OCI-LY7 (cell line): ENCODE results near the gene CYBRD1. TPM values are rescaled to one million over a fixed set of nuclear protein-coding genes. Genes with fewer than 3 reads are reported as not detected.

Experiments
- BruUV-seq: library from RNA; stranded (reverse); fragments of 400-500 nt; replicated peaks from 2 replicates; lab custom pipeline; 2021; lab: Mats Ljungman, UMichigan
- CTCF ChIA-PET: fragments of 300-600 bp; sonication (Branson Sonifier 250); formaldehyde crosslinking; loops from one replicate; lab custom pipeline; 2022; ENCODE audit warnings: antibody characterized with exemption; ENCODE audit not compliant: unreplicated experiment; lab: Charles Lee
- POLR2A ChIA-PET: fragments of 300-600 bp; sonication (Branson Sonifier 250); formaldehyde crosslinking; loops from one replicate; lab custom pipeline; 2022; ENCODE audit warnings: antibody characterized with exemption; lab: Charles Lee
- DNase-seq: peaks from one replicate; pipeline ENCODE4 v3.0.0-alpha.2; 2015; ENCODE audit warnings: low spot score
- H2AFZ ChIP-seq: fragments of 200-600 bp; sonication (generic), shearing (Covaris generic); 2 replicates; pipeline ENCODE4 v1.6.1; 2014; ENCODE audit warnings: mild to moderate bottlenecking, antibody characterized with exemption, low read length, moderate library complexity
- H3K27ac ChIP-seq: fragments of 200-600 bp; sonication (generic); 2 replicates; pipeline ENCODE4 v1.5.1; 2014; ENCODE audit warnings: mixed run types, low read depth, mild to moderate bottlenecking, moderate library complexity, low read length, inconsistent platforms; ENCODE audit not compliant: poor library complexity, severe bottlenecking
- H3K36me3 ChIP-seq: fragments of 200-600 bp; sonication (generic); 2 replicates; pipeline ENCODE4 v1.6.1; 2014; ENCODE audit warnings: mild to moderate bottlenecking, antibody characterized with exemption, low read length, moderate library complexity, mixed read lengths; ENCODE audit not compliant: insufficient read depth
- H3K4me1 ChIP-seq: fragments of 200-600 bp; sonication (generic); 2 replicates; pipeline ENCODE4 v1.5.1; 2014; ENCODE audit warnings: mild to moderate bottlenecking, low read length; ENCODE audit not compliant: insufficient read depth, poor library complexity, severe bottlenecking
- H3K4me2 ChIP-seq: fragments of 200-600 bp; sonication (generic); 2 replicates; pipeline ENCODE4 v1.6.1; 2014; ENCODE audit warnings: mild to moderate bottlenecking, low read length
- H3K4me3 ChIP-seq: fragments of 200-600 bp; sonication (generic); 2 replicates; pipeline ENCODE4 v1.5.1; 2014; ENCODE audit warnings: mild to moderate bottlenecking, low read depth, low read length; ENCODE audit not compliant: poor library complexity, severe bottlenecking
- H3K79me2 ChIP-seq: fragments of 200-600 bp; sonication (generic); 2 replicates; pipeline ENCODE4 v1.6.1; 2016; ENCODE audit warnings: low read depth, mild to moderate bottlenecking, low read length, moderate library complexity, mixed read lengths; ENCODE audit not compliant: insufficient read depth
- H3K9me2 ChIP-seq: fragments of 200-600 bp; sonication (generic); 2 replicates; pipeline ENCODE4 v1.6.1; 2016; ENCODE audit warnings: mild to moderate bottlenecking, low read length, mixed read lengths; ENCODE audit not compliant: insufficient read depth
- H3K9me3 ChIP-seq: fragments of 200-600 bp; sonication (generic); 2 replicates; pipeline ENCODE4 v1.6.1; 2014; ENCODE audit warnings: mild to moderate bottlenecking, mixed run types, low read length, mixed read lengths
- H4K20me1 ChIP-seq: fragments of 200-600 bp; sonication (generic); 2 replicates; pipeline ENCODE4 v1.6.1; 2014; ENCODE audit warnings: mild to moderate bottlenecking, antibody characterized with exemption, low read length, moderate library complexity, mixed read lengths; ENCODE audit not compliant: insufficient read depth
- CTCF ChIP-seq: fragments of 200-600 bp; sonication (generic); conservative IDR thresholded peaks from 2 replicates; pipeline ENCODE4 v1.5.1; 2014; ENCODE audit warnings: mild to moderate bottlenecking, antibody characterized with exemption, low read length, moderate library complexity, mixed read lengths
- EZH2phosphoT487 ChIP-seq: fragments of 200-600 bp; sonication (generic); IDR thresholded peaks from 2 replicates; pipeline ENCODE4 v1.6.1; 2018; ENCODE audit warnings: low read depth, borderline replicate concordance, mild to moderate bottlenecking, mixed run types, antibody characterized with exemption, low read length, moderate library complexity, mixed read lengths
- intact Hi-C: fragments of 100-400 bp; cut with micrococcal nuclease; formaldehyde crosslinking; loops from one replicate; pipeline ENCODE4 v1.10.0; 2022; ENCODE audit not compliant: unreplicated experiment
- total RNA-seq, 2 experiments: library from RNA; depleted of rRNA in 1 of 2; stranded (reverse); fragments of >200 nt in 1 of 2; shearing (Covaris generic) in 1 of 2; gene quantifications; 2 replicates each; pipeline ENCODE4 v1.2.3, GENCODE V29; 2014 to 2022

The CYBRD1 gene
- total RNA-seq, 2 experiments from 2014 or later, result not detected

- no TSS peak for BruUV-seq
- Histone ChIP-seq H3K4me3 (no peak overlapping the region), H3K4me2 (no peak overlapping the region), H3K4me1 (no peaks in the 10 kb centered on the region), H3K9me2 (no peaks in the 10 kb centered on the region), H3K79me2 (no peaks in the 10 kb centered on the region), H3K36me3 (peaks cover 99% of the 10 kb centered on the region), H3K27ac (no peak overlapping the region), H3K9me3 (no peaks in the 10 kb centered on the region), H4K20me1 (no peaks in the 10 kb centered on the region), H2AFZ (no peak overlapping the region)
- intact Hi-C loops, result no loop called here
- DNase-seq, result no peak
- TF ChIP-seq CTCF, result no peak
- TF ChIP-seq EZH2phosphoT487, result no peak
- ChIA-PET POLR2A (interaction anchor here (1.6 kb wide), 1 partner anchor 28 kb away, joined by 5 read pairs; no protein-coding TSS in a partner anchor), CTCF (no interaction called here)
These were observed 43.9 kb upstream of the CYBRD1 start for GRCh38 chr2:171478345-171478744.

- no peak for TF ChIP-seq EZH2phosphoT487
- TF ChIP-seq CTCF, result no peak
These were observed 43.0 kb upstream of the CYBRD1 start for GRCh38 chr2:171479154-171479814.

GRCh38 chr2:171480908-171481307 is 41.4 kb upstream of the CYBRD1 start:
- Histone ChIP-seq H3K36me3 (peaks cover 94% of the 10 kb centered on the region), H3K4me3 (no peak overlapping the region), H2AFZ (no peak overlapping the region), H3K4me1 (no peaks in the 10 kb centered on the region), H3K4me2 (no peak overlapping the region), H3K9me3 (no peaks in the 10 kb centered on the region), H3K9me2 (no peaks in the 10 kb centered on the region), H4K20me1 (no peaks in the 10 kb centered on the region), H3K79me2 (no peaks in the 10 kb centered on the region), H3K27ac (no peak overlapping the region)
- POLR2A ChIA-PET, result no interaction called here
- CTCF ChIA-PET, result no interaction called here
- no TSS peak for BruUV-seq
- DNase-seq, result no peak
- TF ChIP-seq CTCF, result no peak
- no peak for TF ChIP-seq EZH2phosphoT487
- intact Hi-C loops, result no loop called here

More at GRCh38 chr2:171479154-171479814, 43.0 kb upstream of the CYBRD1 start:
- Histone ChIP-seq H3K4me1 (no peaks in the 10 kb centered on the region), H3K9me3 (no peaks in the 10 kb centered on the region), H2AFZ (no peak overlapping the region), H4K20me1 (no peaks in the 10 kb centered on the region), H3K36me3 (peaks cover 94% of the 10 kb centered on the region), H3K4me2 (no peak overlapping the region), H3K4me3 (no peak overlapping the region), H3K79me2 (no peaks in the 10 kb centered on the region), H3K27ac (no peak overlapping the region), H3K9me2 (no peaks in the 10 kb centered on the region)
- no peak for DNase-seq
- CTCF ChIA-PET, result no interaction called here
- intact Hi-C loops, result no loop called here
- no TSS peak for BruUV-seq
- POLR2A ChIA-PET, result interaction anchor here (0.6 to 1.6 kb wide), 3 partner anchors 27 to 444 kb away, joined by 3 to 5 read pairs (median 3); no protein-coding TSS in a partner anchor
